ENCODE results near the gene CPLANE1.

DNA sequence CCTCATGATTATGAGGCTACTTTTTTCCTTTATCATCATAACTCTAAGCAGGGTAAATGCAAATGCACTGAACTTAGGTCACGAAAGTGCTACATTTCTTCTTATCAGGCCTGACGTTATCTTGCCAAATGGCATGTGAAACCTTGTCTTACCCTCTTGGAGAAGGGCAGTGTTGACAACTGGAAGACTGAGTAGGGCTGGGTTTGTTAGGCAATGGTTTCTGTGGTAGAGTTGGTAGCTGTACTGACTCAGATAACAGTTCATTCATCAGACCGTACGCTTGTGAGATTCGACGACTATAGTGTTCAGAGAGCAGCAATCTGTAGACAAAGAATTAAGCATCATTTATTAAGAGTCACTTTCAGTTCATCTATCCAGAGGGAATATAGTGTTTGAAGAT is 127.7 kb downstream of the CPLANE1 start:
- TF ChIP-seq, protein P1, sequence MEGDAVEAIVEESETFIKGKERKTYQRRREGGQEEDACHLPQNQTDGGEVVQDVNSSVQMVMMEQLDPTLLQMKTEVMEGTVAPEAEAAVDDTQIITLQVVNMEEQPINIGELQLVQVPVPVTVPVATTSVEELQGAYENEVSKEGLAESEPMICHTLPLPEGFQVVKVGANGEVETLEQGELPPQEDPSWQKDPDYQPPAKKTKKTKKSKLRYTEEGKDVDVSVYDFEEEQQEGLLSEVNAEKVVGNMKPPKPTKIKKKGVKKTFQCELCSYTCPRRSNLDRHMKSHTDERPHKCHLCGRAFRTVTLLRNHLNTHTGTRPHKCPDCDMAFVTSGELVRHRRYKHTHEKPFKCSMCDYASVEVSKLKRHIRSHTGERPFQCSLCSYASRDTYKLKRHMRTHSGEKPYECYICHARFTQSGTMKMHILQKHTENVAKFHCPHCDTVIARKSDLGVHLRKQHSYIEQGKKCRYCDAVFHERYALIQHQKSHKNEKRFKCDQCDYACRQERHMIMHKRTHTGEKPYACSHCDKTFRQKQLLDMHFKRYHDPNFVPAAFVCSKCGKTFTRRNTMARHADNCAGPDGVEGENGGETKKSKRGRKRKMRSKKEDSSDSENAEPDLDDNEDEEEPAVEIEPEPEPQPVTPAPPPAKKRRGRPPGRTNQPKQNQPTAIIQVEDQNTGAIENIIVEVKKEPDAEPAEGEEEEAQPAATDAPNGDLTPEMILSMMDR (conservative IDR thresholded peaks at IDR 0.05 in 1 of 2, IDR thresholded peaks at IDR 0.05 in 1 of 2; ENCODE audit: low read depth in 1 of 2, low read length in 2 of 2): no peak
- TF ChIP-seq EZH2 (IDR thresholded peaks at IDR 0.05; ENCODE audit: low read length, missing control alignments): no peak

Measured in fibroblast of lung (primary cell).